Effector memory CD4-positive, alpha-beta T cell (primary cell): ENCODE results near the gene CLDN22.

Experiments used
- DNase-seq, 3 donors: peaks; one replicate each; pipeline ENCODE4 v3.0.0-alpha.2; 2020
- H3K27ac ChIP-seq: 2 replicates; pipeline ENCODE4 v1.7.0; 2013; ENCODE audit warnings: mild to moderate bottlenecking, low read length, moderate library complexity; ENCODE audit not compliant: insufficient read depth, poor library complexity, severe bottlenecking
- H3K27me3 ChIP-seq: replicated peaks from 2 replicates; pipeline ENCODE4 v1.7.0; 2013; ENCODE audit warnings: mild to moderate bottlenecking, low read length; ENCODE audit not compliant: insufficient read depth, control insufficient read depth, poor library complexity, severe bottlenecking
- H3K36me3 ChIP-seq: 2 replicates; pipeline ENCODE4 v1.7.0; 2013; ENCODE audit warnings: mild to moderate bottlenecking, low read length, moderate library complexity; ENCODE audit not compliant: control insufficient read depth, insufficient read depth
- H3K4me1 ChIP-seq: 2 replicates; pipeline ENCODE4 v1.7.0; 2013; ENCODE audit warnings: low read length, mild to moderate bottlenecking; ENCODE audit not compliant: control insufficient read depth, insufficient read depth, poor library complexity, severe bottlenecking
- H3K4me3 ChIP-seq: 2 replicates; pipeline ENCODE4 v1.7.0; 2013; ENCODE audit warnings: low read length, low read depth, mild to moderate bottlenecking; ENCODE audit not compliant: insufficient read depth, poor library complexity, severe bottlenecking
- H3K9me3 ChIP-seq: 2 replicates; pipeline ENCODE4 v1.7.0; 2013; ENCODE audit warnings: mild to moderate bottlenecking, low read length, moderate library complexity; ENCODE audit not compliant: control insufficient read depth

The CLDN22 gene

DNA sequence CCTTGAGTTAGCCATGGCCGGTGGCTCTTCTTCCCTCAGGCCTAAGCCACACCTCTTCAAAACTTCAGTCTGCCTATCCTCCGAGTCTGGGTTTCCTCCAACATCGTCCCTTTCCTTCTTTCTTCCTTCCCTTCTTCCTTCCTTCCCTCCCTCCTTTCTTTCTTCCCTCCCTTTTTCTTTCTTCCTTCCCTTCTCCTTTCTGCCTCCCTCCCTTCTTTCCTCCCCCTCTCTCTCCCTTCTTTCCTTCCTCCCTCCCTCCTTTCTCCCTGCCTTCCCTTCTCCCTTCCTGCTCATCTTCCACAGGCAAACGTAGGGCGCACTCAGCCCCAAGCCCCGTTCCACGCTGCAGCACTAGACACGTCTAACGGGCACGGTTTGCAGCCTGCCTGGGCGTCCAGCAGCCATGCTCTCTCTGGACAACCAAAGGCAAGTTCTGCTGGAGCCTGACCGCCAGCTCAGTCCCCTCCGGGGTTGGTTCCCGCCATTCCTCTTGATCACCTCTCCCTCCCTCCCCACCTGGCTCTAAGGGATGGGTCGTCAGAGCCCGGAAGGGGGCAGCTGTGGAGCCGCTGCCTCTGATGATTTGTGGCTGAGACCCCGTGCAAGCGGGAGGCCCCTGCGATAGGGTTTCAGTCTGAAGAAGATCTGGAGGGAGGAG is 36.2 kb upstream of the CLDN22 start:
- no peak overlapping the region for H3K4me3 ChIP-seq
- H3K9me3 ChIP-seq: no peaks in the 10 kb centered on the region
- DNase-seq: no peak
- no peaks in the 10 kb centered on the region for H3K4me1 ChIP-seq
- no peak overlapping the region for H3K27ac ChIP-seq
- H3K27me3 ChIP-seq: no peaks in the 10 kb centered on the region
- no peaks in the 10 kb centered on the region for H3K36me3 ChIP-seq

DNA sequence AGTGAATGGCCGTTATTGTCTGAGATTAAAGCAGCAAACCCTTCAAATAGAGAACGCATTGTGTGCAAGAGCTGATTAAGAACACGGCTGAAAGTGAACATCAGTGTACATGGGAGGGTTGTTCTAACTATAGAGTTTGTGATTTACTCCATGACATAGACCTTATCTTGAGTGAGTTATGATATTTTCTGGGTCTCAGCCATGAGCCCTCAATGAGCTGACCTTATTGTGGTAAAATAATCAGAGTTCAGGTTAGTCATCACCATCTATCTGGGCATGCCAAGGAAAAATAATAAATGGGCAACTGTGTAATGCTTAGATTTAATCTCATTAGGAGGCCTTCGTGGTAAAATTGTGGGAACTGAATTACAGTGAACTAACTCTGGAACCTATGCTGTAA is 35.3 kb upstream of the CLDN22 start:
- DNase-seq: no peak
- no peak overlapping the region for H3K4me3 ChIP-seq
- no peaks in the 10 kb centered on the region for H3K27me3 ChIP-seq
- no peak overlapping the region for H3K27ac ChIP-seq
- H3K9me3 ChIP-seq: no peaks in the 10 kb centered on the region
- H3K36me3 ChIP-seq: no peaks in the 10 kb centered on the region
- H3K4me1 ChIP-seq: no peaks in the 10 kb centered on the region

GRCh38 chr4:183354219-183354618 is 34.1 kb upstream of the CLDN22 start:
- H3K4me3 ChIP-seq: no peak overlapping the region

DNA sequence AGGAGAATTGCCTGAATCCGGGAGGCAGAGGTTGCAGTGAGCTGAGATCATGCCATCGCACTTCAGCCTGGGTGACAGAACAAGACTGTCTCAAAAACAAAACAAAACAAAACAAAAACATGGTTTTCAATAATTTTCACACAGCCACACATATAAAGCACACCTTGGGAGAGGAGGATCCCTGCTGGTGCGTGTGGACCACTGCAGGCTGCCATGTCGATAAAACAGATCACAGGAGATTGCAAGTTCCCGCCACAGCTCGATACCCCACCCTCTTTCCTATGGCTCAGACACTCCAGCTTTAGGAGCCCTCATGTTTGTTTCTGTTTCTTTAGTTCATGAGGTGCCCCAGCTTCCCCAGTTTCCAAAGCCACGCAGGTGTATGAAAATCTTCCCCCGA is 33.5 kb upstream of the CLDN22 start:
- H3K9me3 ChIP-seq: no peaks in the 10 kb centered on the region
- H3K4me1 ChIP-seq: no peaks in the 10 kb centered on the region
- DNase-seq: no peak
- H3K36me3 ChIP-seq: no peaks in the 10 kb centered on the region
- H3K4me3 ChIP-seq: no peak overlapping the region
- no peak overlapping the region for H3K27ac ChIP-seq
- no peaks in the 10 kb centered on the region for H3K27me3 ChIP-seq

More at GRCh38 chr4:183354219-183354618, 34.1 kb upstream of the CLDN22 start:
- Histone ChIP-seq H3K9me3 (no peaks in the 10 kb centered on the region), H3K27ac (no peak overlapping the region), H3K36me3 (no peaks in the 10 kb centered on the region), H3K4me1 (no peaks in the 10 kb centered on the region), H3K27me3 (no peaks in the 10 kb centered on the region)
- DNase-seq: no peak

GRCh38 chr4:183352546-183352945 is 32.5 kb upstream of the CLDN22 start:
- no peak for DNase-seq
- no peak overlapping the region for H3K4me3 ChIP-seq

DNA sequence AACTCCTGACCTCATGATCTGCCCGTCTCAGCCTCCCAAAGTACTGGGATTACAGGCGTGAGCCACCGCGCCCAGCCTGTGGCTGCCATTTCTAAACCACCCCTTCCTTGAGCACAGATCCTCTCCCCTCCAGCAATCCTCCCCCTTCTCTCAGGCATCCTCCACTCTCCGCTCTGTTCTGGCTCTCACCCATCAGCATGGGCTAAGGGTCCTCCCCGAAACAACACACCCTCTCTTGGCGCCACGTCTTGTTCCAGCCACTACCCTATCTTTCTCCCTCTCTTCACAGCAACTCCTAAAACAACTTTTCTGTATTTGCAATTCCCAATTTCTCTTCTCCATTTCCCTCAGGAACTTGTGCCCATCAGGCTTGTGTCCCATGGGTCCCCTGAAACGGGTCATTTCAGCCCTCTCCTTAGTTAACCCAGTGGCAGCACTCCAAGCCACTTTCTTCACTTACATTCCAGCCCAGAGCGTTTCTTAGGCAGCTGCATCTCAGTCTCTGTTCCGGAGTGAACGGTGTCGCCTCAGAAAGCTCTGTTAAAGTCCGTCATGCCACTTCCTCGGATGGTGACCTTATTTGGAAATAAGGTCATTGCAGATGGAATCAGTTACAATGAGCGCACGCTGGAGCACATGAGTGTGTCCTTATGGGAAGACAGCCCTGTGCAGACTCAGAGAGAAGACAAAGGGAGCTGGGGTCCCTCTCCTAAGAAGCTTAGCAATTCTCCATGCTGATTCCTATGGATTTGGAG is 30.4 kb upstream of the CLDN22 start:
- Histone ChIP-seq H3K36me3 (no peaks in the 10 kb centered on the region), H3K4me1 (no peaks in the 10 kb centered on the region), H3K27me3 (no peaks in the 10 kb centered on the region), H3K27ac (no peak overlapping the region), H3K9me3 (no peaks in the 10 kb centered on the region), H3K4me3 (no peak overlapping the region)
- DNase-seq: no peak

More at GRCh38 chr4:183352546-183352945, 32.5 kb upstream of the CLDN22 start:
- Histone ChIP-seq H3K27ac (no peak overlapping the region), H3K27me3 (no peaks in the 10 kb centered on the region), H3K36me3 (no peaks in the 10 kb centered on the region), H3K9me3 (no peaks in the 10 kb centered on the region), H3K4me1 (no peaks in the 10 kb centered on the region)

- H3K27ac ChIP-seq: no peak overlapping the region
- H3K27me3 ChIP-seq: no peaks in the 10 kb centered on the region
- no peak overlapping the region for H3K4me3 ChIP-seq
- no peaks in the 10 kb centered on the region for H3K36me3 ChIP-seq
- H3K4me1 ChIP-seq: no peaks in the 10 kb centered on the region
- no peak for DNase-seq
- no peaks in the 10 kb centered on the region for H3K9me3 ChIP-seq
Measured at GRCh38 chr4:183349673-183350072, 29.6 kb upstream of the CLDN22 start.

- DNase-seq: no peak
- Histone ChIP-seq H3K36me3 (no peaks in the 10 kb centered on the region), H3K4me1 (no peaks in the 10 kb centered on the region), H3K9me3 (no peaks in the 10 kb centered on the region), H3K4me3 (no peak overlapping the region), H3K27me3 (no peaks in the 10 kb centered on the region), H3K27ac (no peak overlapping the region)
Measured at GRCh38 chr4:183348706-183349659, 28.9 kb upstream of the CLDN22 start.

DNA sequence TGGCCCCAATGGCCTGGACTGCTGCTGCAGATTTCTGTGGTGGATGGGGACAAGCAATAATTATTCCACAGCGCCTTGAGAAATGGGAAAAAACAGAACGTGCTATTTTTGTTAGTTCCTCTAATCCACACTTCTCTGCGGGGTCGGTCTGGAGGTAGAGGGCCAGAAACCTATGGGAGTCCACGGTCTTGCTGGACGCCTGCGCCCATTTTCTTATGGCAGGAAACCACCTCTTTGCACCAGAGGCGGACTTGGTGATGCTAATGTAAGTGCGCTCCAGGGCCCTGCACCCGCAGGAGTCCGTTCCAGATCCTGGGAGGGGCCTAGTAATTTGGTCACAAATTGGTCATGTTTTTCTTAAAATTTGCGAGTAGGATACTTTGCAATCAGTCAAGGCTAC is 28.1 kb upstream of the CLDN22 start:
- Histone ChIP-seq H3K27me3 (no peaks in the 10 kb centered on the region), H3K4me3 (no peak overlapping the region), H3K36me3 (no peaks in the 10 kb centered on the region), H3K9me3 (no peaks in the 10 kb centered on the region), H3K4me1 (no peaks in the 10 kb centered on the region), H3K27ac (no peak overlapping the region)
- DNase-seq: no peak
